GM21825 (cell line): Measurements from ENCODE around the gene BMP2K.

Experiments used
- ATAC-seq: cut with Tn5 transposase; IDR thresholded peaks from one replicate; pipeline ENCODE4 v1.9.1; 2021; ENCODE audit warnings: mild to moderate bottlenecking, moderate library complexity; ENCODE audit not compliant: unreplicated experiment

Gene BMP2K

DNA sequence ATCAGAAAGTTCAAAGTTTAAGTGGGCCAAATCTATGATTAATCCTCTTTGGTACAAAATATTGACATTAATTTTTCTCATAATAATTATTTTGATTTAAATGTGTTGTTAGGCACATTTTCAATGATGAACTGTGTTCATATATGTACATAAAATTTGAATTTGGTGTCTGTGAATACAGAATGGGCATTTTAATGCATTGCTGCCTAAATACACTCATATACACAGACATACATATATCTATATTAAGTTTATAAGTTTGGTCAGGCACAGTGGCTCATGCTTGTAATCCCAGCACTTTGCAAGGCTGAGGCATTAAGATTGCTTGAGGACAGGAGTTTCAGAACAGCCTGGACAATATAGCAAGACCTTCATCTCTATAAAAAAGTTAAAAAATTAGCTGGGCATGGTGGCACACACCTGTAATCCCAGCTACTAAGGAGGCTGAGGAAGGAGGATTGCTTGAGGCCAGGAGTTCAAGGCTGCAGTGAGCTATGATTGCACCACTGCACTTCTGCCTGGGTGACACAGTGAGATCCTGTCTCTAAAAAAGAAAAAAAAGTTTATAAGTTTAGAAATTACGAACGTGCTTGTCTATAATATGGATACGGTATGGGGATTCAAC is 12.3 kb upstream of the BMP2K start:
- no peak for ATAC-seq

- ATAC-seq, result no peak
Measured at GRCh38 chr4:78764498-78764961, 11.6 kb upstream of the BMP2K start.

- no peak for ATAC-seq
Measured at GRCh38 chr4:78765432-78766006, 10.6 kb upstream of the BMP2K start.

DNA sequence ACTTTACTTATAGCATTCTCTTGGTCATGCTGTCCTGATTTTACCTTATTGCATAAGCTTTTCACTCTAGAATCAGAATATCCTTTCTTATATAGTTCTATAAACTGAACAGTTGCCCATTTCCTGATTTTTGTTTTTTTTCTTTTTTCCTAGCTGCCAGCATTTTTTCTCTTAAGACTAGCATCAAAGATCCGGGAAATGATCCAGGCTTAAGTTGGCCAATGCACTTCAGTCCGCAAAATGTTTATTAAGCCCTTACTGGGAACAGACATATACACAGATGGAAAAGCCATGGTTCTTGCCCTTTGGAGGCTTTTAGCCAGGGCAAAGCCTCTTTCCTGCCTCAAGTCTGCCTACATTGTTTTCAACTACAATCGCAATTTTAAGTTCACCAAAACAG is 10.1 kb upstream of the BMP2K start:
- no peak for ATAC-seq

- ATAC-seq, result peak; percentile 86
Measured at GRCh38 chr4:78766650-78767049, 9.5 kb upstream of the BMP2K start.

DNA sequence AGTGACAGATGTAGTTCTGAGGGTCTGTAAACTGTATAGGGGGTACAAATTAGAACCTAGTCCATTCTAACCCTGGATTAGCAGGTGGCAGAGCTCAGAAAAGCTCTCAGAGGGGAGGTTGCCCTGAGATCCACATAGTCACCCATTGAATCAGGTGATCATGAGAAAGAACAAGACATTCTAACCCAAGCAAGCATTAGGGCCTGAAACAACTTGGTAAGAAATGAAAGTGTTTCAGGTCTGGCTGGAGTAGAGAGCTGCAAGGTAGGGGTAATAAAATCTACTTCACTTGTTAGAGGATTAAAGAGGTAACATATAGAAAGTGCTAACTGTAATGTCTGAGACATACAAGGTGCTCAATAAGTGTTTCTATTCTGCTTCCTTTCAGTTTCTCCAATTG is 8.8 kb upstream of the BMP2K start:
- peak; percentile 69 for ATAC-seq

GRCh38 chr4:78768452-78769180 is 7.5 kb upstream of the BMP2K start:
- no peak for ATAC-seq

GRCh38 chr4:78770091-78770642 is 6.0 kb upstream of the BMP2K start:
- ATAC-seq, result no peak

GRCh38 chr4:78772526-78773091 is 3.5 kb upstream of the BMP2K start:
- no peak for ATAC-seq

GRCh38 chr4:78774417-78774816 is 1.7 kb upstream of the BMP2K start:
- no peak for ATAC-seq

DNA sequence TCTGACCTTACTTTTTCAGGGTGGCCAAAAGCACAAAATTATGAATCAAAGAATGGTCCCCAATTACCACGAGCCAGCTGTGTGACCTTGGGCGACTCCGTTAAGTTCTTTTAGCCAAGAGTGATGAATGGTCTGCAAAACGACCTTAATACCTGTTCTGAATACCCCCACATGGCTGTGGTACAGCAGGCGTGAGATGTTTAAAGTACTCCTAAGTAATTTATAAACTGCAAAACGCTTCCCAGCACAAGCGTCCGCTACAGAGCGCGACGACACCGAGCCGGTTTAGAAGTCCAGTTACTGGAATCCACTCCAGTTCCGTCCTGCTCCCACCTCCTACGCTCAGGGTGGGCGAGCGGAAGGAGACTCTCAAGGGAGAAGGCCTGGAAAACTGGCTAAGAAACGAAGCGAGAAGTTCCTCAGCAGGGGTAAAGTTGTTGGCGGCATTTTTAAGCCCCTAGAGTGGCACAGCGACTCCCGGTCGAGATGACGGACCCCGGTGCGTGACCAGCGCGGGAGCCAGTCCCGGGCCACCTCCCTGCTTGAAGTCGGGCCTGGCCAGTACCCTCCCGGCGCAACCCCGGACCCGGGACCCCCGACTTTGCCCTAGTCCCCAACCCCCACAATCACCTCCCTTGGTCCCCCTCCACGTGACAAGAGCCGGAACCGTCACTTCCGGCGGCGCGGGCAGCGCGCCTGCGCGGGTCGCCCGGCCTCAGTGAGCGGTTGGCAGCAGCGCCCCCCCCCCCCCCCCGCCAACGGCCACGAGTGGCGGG is 659 bp upstream of the BMP2K start:
- peak; percentile 42 for ATAC-seq

GRCh38 chr4:78776729-78777575 is 802 bp downstream of the BMP2K start:
- peak; percentile 29 for ATAC-seq

- ATAC-seq, result no peak
Measured at GRCh38 chr4:78777576-78777940, 1.4 kb downstream of the BMP2K start.

DNA sequence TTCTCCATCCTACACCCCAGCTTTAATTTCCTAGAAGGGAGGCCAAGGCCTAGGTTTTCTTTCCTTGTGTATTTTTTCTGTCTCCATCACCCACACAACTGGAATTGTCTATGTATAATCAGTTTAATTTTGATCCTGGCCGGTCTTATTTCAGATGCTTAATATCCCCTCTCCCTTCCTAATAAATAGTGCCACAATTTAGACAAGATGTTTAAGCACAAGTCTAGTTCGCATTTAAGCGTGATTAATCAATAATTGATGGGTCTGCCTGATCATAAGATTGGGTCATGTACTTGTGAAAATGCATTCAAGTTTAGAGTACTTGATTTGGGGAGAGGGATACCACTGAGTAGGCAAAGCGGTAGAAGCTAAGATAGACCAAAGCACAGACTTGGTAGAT is 2.4 kb downstream of the BMP2K start:
- ATAC-seq, result no peak

DNA sequence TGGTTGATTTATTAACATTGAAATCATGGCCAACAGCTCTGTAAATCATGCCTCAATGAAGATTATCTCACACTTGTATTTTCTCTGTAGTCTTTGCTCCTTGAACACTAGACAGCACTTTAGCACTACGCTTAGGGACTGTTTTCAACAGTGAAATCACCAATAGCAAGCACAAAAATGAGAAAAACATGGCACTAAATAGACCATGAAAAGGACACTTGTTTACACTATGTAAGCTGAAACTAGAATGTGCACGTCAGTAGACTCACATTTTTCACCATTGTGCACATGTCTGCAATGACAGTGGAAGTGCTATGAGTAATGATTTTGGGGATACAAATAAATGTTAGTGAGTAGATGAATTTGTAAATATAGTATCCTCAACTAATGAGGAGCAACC is 3.1 kb downstream of the BMP2K start:
- ATAC-seq, result no peak

DNA sequence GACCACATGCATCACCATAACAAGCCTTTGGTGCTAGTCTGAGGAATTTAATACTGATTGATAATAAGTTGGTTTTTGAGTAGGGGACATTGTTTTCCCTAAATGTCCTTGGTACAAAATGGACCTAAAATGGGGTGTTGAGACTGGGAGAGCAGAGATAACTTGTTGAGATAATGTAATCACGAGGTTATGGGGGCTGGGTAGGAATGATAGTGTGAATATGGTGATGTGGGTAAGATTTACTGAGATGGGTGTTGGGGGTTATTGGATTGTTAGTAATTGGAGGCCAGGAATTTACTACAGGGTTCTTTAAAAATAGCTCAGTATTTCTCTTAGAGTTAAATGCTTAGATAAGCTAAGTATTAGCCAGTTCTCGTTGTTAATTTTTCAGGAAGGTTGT is 3.9 kb downstream of the BMP2K start:
- ATAC-seq, result no peak

- no peak for ATAC-seq
Measured at GRCh38 chr4:78781139-78781538, 5.0 kb downstream of the BMP2K start.

- no peak for ATAC-seq
Measured at GRCh38 chr4:78781924-78782323, 5.8 kb downstream of the BMP2K start.

GRCh38 chr4:78784236-78784865 is 8.2 kb downstream of the BMP2K start:
- ATAC-seq, result no peak
